ENCODE results near the gene ZSCAN20. TPM values are rescaled to one million over a fixed set of nuclear protein-coding genes. Genes with fewer than 3 reads are reported as not detected.

Gene ZSCAN20
- total RNA-seq, 1 donor from 2014 or later = 7.1 TPM

- no peak for TF ChIP-seq CTCF (IDR thresholded peaks at IDR 0.05; ENCODE audit: insufficient read depth, low read length, poor library complexity, severe bottlenecking)
- H3K4me3 ChIP-seq (ENCODE audit: low read depth, low read length) = no peak overlapping the region
- DNase-seq (ENCODE audit: low read depth) = no peak
- no peaks in the 10 kb centered on the region for H3K27me3 ChIP-seq (ENCODE audit: control insufficient read depth, insufficient read depth, low read length)
- H3K36me3 ChIP-seq (ENCODE audit: control insufficient read depth, insufficient read depth, low read length) = no peaks in the 10 kb centered on the region
Measured at GRCh38 chr1:33435096-33435820, 37.2 kb upstream of the ZSCAN20 start.

DNA sequence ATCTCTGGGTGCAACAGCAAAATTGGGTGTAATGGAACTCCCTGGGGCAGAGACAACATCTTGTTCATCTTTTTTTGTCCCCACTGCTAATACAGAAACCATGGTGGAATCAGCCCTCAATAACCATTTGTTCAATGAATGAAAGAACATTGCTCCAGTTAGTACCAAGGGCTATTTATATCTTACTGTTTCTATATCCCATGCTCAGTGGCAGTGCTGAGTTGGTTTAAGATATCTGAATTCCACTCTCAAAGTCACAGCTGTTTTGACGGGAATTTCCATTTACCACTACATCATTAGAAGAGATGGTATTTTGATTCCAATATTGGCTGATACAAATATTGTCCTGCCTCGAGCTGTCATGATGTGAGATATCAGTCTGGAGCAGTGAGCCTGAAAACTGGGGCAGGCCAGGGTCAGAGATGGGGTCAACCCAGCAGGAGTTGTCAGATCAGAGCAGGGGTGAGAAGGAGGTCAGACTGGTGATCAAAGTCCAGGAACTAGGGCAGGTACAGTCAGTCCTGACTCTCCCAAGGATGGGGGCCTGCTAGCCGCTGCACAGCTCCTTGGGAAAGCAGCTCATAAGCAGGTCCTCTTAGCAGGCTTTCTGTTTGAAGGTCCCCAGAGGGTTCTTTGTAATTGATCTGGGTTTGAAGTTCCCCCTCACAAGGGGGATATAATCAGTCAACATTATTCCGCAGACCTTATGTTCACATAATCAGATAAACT lies 35.7 kb upstream of the ZSCAN20 start:
- no peak for DNase-seq (ENCODE audit: low read depth)
- no peak overlapping the region for H3K4me3 ChIP-seq (ENCODE audit: low read depth, low read length)
- no peak for TF ChIP-seq CTCF (IDR thresholded peaks at IDR 0.05; ENCODE audit: insufficient read depth, low read length, poor library complexity, severe bottlenecking)
- H3K27me3 ChIP-seq (ENCODE audit: control insufficient read depth, insufficient read depth, low read length) = no peaks in the 10 kb centered on the region
- no peaks in the 10 kb centered on the region for H3K36me3 ChIP-seq (ENCODE audit: control insufficient read depth, insufficient read depth, low read length)

DNA sequence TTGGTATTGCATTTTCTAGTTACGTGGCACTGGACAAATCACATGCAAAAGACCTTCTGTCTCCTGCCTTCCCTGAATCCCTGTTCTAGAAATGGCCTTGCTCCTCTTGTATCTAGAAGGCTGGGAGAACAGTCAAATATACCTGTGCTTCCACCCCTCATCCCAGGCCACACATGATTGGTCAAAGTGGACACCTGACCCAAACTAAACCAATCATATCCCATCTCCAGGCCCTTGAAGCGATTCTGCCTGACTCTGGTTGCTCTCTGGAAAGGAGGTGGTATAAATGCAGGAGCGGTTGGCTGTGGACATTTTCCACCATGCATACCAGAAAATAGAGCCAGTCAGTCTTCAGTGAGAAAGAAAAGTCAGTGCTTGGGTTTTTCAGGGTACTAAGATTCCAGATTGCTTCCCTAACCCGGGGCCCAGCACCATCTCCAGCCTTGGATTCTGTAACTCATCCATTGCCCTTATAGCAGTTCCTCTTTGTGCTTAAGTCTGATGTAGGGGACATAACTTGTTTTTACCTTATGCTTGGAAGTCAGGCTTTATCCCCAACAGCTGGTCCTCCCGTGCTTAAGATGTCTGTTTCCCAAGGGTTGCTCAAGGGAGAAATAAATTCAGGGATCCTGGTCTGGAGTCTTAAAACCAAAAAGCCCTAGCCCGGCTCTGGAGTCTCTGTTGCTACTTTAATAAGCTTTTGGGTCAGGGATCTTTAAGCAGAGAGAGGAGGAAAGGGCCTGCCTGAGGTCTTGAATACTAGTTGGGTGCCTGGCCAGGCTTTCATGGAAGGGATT lies 33.9 kb upstream of the ZSCAN20 start:
- no peak for DNase-seq (ENCODE audit: low read depth)
- TF ChIP-seq CTCF (IDR thresholded peaks at IDR 0.05; ENCODE audit: insufficient read depth, low read length, poor library complexity, severe bottlenecking) = no peak
- H3K4me3 ChIP-seq (ENCODE audit: low read depth, low read length) = no peak overlapping the region
- no peaks in the 10 kb centered on the region for H3K36me3 ChIP-seq (ENCODE audit: control insufficient read depth, insufficient read depth, low read length)
- no peaks in the 10 kb centered on the region for H3K27me3 ChIP-seq (ENCODE audit: control insufficient read depth, insufficient read depth, low read length)

- Histone ChIP-seq H3K36me3 (ENCODE audit: control insufficient read depth, insufficient read depth, low read length) (no peaks in the 10 kb centered on the region), H3K27me3 (ENCODE audit: control insufficient read depth, insufficient read depth, low read length) (no peaks in the 10 kb centered on the region), H3K4me3 (ENCODE audit: low read depth, low read length) (no peak overlapping the region)
- no peak for DNase-seq (ENCODE audit: low read depth)
- no peak for TF ChIP-seq CTCF (IDR thresholded peaks at IDR 0.05; ENCODE audit: insufficient read depth, low read length, poor library complexity, severe bottlenecking)
Measured at GRCh38 chr1:33439662-33440061, 32.8 kb upstream of the ZSCAN20 start.

GRCh38 chr1:33441088-33441745 lies 31.2 kb upstream of the ZSCAN20 start:
- DNase-seq (ENCODE audit: low read depth) = no peak
- no peaks in the 10 kb centered on the region for H3K27me3 ChIP-seq (ENCODE audit: control insufficient read depth, insufficient read depth, low read length)
- no peaks in the 10 kb centered on the region for H3K36me3 ChIP-seq (ENCODE audit: control insufficient read depth, insufficient read depth, low read length)
- no peak overlapping the region for H3K4me3 ChIP-seq (ENCODE audit: low read depth, low read length)
- no peak for TF ChIP-seq CTCF (IDR thresholded peaks at IDR 0.05; ENCODE audit: insufficient read depth, low read length, poor library complexity, severe bottlenecking)
